HG03432 (cell line): ENCODE measurements around the gene C1orf146.
"Not testable (repeated sequence)": the region's sequence is repeated elsewhere in the genome, so short reads cannot be mapped to it uniquely, and the experiment has no call there.

Experiments used
- ATAC-seq: cut with Tn5 transposase; IDR thresholded peaks from one replicate; pipeline ENCODE4 v1.9.1; 2021; ENCODE audit warnings: mild to moderate bottlenecking, moderate library complexity; ENCODE audit not compliant: unreplicated experiment

The C1orf146 gene, protein sequence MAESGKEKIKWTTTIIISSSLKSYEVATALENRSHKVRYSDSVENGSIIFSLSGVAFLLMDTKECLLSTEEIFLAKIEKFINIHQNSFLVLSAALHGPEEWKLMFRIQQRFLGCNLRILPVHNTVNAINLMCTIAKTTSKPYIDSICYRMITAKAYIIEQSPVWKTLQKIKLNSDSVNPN

DNA sequence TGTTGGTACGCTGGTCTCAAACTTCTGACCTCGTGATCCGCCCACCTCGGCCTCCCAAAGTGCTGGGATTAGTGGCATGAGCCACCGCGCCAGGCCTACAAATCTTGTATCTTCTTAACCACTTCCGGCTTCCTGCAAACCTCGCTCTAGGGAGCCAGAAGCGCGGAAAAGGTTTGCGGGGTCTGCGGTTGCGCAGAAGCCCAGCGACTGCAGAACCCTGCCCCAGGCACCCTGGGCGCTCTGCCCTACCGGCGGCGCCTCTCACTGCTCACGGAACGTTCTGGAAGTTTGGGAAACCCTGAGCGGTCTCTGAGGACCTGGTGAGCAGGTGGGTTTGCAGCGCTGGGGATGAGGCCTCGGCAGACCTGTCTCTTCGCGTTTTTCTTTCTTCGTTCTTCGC is at the start of gene C1orf146:
Gene C1orf146 (plus strand): TSS at position 195 of the 400 bp plus-strand sequence. CDS start 13,506 bp downstream, outside the sequence.
- ATAC-seq = no peak

DNA sequence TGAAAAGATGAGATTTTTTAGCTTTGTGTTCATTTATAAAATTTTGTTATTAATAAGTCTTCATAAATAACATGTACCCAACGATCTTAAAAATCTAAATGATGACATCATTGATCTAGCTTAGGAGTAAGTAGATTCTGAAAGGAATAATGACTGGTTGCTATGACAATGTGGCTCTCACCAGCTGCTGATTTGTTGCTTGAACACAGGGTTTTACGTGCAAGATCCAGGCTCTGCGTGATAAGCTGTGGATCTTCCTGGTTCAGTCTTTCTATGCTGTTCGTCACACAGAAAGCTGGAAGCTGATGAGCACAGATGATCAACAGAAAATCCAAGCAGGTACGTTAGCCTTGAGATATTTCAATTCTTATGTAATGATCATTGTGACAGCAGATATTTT is 49.1 kb upstream of the C1orf146 start:
- no peak for ATAC-seq

DNA sequence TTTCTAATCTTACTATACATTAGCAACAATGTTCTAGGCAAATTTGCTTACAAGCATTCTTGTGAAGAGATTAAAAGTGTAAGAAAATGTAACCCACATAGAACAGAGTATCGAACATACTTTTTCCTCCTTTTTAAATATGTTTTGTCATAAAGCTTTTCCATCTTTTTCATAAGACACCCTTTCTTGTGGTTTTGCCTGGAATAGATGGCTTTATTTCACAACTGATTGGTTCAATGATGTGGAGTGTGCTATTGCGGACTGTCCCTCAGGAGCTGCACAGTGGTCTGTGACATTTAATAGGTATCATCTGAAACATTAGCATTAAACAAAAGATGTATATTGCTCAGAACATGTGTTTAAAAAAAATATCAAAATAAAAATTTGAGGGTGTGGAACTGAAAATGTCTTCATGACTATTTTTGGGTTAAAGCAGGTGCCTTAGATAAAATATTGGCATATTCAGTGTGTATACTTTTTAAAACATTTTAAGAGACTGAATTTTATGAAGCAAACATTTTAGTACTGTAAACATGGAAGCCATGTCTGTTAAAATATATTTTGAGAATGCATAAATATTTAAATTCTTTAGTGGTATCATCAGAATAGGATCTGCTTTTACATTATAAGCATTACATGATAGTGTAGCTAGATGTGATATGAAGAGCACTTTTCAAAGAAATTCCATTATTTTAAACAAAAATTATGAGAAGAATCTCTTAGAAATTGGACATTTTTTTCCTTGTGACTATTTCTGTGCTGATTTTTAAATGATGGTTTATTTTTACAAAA is 48.3 kb upstream of the C1orf146 start:
- no peak for ATAC-seq

DNA sequence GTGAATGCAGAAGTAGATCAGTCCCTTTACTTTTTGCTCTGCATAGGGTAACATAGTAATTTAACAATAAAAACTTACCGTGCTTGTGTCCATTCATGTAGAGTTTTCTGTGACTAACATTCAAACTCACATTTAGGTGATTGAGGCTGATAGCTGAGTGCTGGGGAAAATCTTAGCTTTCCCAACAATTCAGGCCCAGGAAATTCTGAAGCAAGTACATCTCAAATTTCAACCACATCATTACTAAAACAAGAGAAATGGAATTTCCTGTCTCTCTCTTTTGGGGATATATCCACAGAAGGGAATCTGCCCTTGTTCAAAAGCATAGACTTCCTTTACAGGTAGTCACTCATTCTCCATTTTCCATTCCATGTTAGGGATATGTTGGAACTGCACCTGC is 33.1 kb upstream of the C1orf146 start:
- ATAC-seq = no peak

DNA sequence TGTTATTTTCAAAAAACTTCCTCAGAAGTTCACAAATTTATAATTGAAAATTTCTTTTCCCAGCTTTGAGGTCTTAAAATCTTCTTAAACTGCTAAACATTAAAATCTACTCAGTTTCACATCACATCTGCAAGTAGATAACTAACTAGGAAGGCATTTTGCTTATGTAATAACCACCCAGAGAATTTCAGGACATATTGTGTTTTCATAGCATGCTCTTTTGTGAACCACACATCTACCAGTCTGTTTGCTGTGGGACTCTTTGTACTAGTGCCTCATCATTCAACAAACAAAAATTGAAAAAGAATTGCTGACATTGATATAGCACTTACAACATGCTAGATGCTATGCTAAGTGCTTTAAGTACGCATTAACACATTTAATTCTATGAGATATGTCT is 31.6 kb upstream of the C1orf146 start:
- no peak for ATAC-seq

DNA sequence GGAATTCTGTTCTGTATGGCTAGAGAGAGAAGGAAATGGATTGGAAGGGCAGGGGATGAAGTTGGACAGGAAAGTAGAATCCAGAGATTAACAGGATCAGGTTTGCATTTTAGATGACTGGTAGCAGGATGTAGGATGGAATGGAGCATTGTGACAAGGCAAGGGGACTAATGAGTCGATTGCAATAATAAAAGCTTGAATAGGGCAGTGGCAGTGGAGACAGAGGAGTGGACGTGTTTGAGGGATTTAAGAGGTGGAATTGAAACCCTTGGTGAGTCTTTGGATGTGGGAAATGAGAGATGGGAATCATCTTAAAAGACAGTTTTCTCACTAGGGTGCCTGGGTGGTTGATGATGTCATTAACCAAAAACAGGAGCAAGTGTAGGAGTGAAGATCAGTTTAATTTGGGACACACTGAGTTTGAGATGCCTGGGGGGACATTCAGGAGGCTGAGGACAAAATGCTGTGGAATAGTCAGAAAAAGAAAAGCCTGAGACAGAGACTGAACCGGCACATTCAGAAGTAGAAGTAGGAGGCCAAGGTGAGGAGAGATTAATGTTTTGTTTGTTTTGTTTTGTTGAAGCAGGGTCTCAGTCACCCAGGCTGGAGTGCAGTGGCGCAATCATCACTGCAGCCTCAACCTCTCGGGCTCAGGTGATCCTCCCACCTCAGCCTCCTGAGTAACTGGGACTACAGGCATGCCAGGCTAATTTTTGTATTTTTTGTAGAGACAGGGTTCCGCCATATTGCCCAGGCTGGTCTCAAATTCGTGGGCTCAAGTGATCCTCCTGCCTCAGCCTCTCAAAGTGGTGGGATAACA is 29.1 kb upstream of the C1orf146 start:
- no peak for ATAC-seq

DNA sequence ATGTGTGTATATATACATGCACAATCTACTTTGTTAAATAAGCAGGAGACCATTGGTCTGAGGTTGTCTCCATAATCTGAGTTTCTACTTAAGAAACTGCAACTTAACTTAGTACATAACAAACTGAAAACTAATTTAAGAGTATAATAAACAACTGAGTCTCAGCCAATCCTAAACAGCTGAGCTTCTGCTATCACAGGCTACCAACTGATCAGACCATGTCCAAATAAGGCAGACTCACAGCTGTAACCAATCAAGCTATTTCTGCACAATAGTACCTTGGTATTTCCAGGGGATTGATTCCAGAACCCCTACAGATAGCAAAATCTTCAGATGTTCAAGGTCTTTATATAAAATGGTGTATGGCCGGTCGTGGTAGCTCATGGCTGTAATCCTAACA is 26.0 kb upstream of the C1orf146 start:
- ATAC-seq = no peak

DNA sequence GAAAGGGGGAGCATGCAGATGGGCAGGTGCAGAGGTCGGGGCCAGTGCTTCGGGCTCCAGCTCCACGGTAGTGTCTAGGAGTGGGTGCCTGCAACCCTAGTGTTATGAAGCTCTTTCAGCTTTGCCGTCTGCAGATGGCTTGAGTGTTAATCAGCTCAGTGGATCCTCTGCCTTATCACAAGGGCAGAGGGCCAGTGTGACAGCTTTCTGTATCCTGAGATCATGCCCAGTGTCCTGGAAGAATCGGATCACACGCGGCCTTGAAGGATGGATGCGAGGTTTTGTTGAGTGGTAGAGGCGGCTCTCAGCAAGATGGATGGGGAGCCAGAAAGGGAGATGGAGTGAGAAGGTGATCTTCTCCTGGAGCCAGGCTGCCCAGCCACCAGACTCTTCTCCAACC is 25.5 kb upstream of the C1orf146 start:
- ATAC-seq = no peak

DNA sequence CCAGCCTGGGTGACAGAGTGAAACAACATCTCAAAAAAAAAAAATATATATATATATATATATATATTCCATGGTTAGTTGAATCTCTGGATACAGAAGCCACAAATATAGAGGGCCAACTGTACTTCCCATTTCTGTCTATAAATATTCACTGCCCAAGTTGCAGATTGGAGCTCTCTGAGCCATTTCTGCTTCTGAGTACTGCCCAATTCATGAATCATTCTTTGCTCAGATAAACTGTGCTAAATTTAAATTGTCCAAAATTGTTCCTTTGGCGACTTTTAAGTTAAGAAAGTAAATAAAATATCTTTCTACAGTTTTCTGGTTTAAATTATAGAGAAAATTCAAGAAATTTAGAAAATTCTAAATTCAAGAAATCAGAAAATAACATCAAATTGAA is 23.2 kb upstream of the C1orf146 start:
- ATAC-seq = no peak

DNA sequence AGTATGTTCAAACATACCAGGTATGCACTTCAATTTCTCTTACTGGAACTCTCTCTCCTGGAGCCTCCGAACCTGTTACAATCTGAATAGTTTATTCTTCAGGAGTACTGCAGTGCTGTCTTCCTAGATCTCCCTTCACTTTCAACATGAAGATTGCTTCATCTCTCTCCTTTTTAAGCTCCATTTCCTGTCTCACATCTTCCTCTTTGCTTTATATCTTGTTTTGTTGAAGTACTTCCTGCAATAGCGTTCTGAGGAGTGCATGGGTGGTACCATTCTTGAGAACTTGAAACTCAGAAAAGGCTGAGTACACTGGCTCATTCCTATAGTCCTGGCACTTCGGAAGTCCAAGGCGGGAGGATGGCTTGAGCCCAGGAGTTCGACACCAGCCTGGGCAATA is 15.7 kb upstream of the C1orf146 start:
- no peak for ATAC-seq

DNA sequence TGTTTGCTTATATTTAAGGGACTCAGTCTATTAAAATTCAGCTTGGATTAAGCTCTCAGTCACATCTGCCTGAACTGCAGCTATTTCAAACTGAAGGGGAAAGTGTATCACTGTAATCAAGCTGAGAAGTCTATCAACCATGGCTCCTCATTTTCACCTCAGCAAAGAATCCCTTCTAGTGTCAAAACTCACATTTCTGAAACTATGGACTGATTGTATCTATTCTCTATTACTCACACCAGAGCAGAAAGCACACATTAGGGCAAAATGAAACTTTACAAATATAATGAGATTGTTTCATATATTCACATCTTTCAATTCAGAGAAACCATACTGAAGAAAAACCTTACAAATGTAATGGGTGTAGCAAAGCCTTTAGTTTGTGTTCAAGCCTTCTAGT is 14.6 kb upstream of the C1orf146 start:
- ATAC-seq = no peak

DNA sequence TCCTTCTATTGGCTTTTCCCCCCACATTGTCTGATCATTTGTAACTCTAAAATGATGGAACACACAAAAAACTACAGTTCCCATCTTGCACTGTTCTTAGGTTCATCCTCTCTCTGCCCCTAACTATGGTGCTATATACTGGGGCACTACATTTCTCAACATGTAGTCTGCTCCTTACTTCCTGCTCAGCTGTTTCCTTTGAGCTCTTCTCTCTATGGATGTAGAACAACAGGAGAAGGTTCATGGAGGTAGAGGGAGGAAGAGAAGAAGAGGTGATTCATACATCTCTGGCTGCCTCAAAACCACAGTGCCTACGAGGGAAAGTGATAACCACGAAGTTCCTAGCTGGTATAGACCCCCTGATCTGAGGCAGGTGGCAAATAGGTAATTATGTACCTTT is 7.0 kb upstream of the C1orf146 start:
- no peak for ATAC-seq

DNA sequence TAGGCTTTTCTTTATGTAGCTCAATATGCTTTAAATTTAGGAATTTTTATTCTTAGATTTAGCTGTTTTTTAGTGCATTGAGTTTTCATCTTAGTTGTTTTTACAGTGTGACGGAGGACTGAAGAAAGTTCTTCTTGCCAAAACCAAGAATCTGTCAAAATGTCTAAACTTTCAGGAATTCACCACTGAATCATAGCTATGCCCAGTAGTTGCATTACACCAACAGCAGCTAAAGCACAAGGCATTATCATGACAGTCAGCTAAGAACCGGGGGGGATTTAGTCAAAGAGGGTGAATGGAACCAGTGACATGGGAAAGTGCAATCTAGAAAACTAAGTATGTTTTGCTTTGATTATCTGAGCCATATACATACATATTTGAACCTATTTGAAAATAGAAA is 6.5 kb upstream of the C1orf146 start:
- ATAC-seq = no peak

DNA sequence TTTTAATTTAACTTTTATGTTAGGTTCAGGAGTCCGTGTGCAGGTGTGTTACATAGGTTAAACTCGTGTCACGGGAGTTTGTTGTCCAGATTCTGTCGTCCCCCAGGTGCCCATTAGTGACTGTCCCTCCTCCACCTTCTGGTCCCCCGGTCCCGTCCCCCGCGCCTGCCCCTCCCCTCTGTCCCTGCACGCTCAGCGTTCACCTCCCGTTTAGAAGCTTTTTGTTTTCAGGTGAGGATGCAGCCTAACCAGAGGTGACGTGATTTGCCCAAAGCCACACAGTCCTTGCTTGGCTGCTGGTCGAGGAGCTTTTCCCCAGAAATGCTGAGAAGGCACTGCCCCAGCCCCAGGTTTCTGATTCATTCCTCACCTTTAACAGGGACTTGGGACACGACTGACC is 844 bp downstream of the C1orf146 start:
- ATAC-seq = no peak

DNA sequence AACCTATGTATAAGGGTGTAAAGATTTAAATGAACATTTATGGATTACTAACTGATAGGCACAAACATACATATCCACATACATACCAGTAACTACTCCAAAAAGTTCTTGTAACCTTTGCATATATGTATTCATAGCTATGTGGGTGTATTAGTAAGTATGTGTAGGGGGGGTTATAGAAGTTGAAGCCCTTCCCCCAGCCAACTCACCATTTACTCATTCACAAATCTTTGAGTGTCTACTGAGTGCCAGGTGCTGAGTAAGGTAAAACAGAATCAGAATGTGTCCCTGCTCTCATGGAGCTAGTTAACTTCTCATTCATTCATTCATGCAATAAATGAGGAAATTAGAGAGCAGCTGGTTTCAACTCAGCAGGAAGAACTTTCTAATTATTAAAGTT is 1.3 kb downstream of the C1orf146 start:
- ATAC-seq = no peak

DNA sequence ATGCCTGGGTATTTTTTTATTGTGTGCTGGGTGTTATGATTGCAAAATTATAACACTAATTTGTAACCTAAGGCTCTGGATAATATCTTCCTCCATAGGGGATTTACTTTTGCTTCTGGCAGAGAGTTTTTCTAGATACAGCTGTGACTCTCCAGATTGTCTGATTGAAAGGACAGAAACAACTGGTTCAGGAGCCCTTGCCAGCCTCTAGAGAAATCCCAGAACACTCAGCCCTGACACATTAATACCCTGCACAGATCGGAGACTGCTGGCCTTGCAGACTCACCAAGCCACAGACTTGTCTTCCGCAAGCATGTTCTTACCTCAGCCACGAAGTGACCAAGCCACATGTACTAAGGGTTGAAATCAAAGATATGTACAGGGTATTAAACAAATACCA is 10.7 kb downstream of the C1orf146 start:
- no peak for ATAC-seq

DNA sequence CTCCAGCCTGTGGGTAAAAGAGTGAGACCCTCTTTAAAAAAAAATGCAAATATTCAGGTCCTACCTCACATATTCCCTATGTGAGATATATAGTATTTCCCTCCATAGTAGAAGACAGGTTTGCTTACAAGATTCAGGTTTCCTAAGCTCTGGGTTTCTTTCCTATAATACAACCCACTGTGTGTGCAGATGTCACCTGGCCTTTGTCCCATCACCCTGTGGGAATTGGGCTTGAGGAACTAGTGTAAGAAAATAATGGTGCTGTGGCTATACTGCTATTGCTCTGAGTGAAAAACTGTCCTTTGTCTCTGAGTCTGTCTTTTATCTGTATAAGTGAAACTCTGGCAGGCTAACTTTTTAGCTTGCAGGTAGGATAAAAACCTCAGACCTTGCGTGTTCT is 13.0 kb downstream of the C1orf146 start:
- no peak for ATAC-seq

DNA sequence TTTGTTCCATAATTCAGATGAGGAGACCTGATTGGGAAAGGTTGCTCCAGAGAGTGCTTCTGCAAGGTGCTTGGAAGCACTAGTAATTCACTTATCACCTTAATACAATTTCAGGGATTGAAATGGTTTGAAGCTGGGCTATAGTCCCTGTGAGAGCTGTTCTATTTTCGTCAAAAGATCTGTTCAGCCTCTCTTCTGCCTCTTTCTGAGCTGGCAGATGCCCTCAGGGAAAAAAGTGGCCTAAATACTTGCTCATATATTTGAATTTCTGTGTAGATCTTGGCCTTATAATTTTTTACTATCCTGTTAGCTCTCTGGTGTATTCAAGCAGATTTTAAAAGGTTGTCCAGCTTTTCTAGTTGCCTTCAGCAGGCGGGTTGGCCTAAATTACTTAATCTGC is 22.3 kb downstream of the C1orf146 start:
- no peak for ATAC-seq

DNA sequence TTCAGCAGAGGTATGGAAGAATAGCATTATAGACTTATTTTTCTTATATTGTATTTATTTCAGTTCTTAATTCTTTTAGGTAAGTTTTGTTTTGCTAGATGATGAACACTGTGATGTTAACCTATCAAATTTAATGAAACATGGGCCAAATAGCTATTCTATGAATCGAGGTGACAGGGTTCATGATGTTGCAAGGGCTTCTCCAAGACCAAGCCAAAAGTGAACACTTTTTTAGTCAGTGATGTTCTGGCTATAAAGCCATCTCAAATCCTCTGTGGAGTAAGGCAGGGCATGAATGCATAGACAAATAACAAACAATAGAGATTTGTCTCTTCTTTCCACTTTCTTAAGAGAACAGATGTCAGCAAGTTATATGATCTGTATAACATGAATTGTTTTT is 26.7 kb downstream of the C1orf146 start:
- no peak for ATAC-seq

DNA sequence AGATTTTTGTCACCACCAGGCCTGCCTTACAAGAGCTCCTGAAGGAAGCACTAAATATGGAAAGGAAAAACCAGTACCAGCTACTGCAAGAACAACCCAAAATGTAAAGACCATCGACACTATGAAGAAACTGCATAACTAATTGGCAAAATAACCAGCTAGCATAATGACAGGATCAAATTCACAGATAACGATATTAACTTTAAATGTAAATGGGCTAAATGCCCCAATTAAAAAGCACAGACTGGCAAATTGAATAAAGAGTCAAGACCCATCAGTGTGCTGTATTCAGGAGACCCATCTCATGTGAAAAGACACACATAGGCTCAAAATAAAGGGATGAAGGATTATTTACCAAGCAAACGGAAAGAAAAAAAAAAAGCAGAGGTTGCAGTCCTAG is 37.0 kb downstream of the C1orf146 start:
- not testable (repeated sequence) for ATAC-seq

DNA sequence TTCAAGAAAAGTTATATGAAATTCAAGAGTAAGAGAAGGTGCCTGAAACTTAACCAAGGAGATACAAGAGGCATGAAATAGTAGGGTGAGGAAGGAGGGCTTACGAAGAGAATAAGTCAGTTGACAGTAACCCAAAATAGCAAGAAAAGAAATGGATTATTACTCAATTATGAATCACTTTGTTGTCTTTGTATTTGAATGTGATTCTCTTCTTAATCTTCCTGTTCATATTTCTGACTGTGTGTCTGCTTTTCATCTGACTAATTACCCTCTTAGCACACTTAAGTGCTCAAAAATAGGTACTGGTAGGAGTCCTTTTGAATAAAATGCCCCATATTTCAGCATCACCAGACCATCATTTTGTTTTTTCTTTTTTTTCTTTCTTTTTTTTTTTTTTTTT is 41.6 kb downstream of the C1orf146 start:
- ATAC-seq = no peak

DNA sequence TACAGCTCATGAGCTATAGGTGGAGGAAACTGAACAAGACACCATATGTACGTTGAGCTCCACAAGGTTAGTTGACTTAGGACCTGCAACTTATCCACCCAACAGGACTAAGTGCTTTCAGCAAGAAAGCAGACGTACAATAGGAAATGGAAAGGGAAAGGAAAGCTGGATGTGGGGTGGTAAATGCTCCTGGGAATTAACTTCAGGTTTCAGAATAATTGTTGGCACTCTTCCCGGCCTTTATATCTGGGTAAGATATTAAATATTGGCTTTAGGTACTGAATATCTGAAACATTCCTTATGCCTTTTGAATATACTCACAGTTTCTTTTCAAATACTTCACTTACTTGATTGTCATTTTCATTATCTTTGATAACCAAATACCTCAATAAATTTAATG is 44.8 kb downstream of the C1orf146 start:
- no peak for ATAC-seq
